Hepatocyte (in vitro differentiated cells): ENCODE data around the gene MICAL3.

Experiments used
- CTCF ChIP-seq: fragments of 200-600 bp; sonication (generic); IDR thresholded peaks from 2 replicates; pipeline ENCODE4 v1.5.1; 2016; ENCODE audit warnings: antibody characterized with exemption, mild to moderate bottlenecking; ENCODE audit not compliant: poor library complexity
- EZH2 ChIP-seq: fragments of 200-600 bp; sonication (generic); IDR thresholded peaks from 2 replicates; pipeline ENCODE4 v1.6.1; 2016; ENCODE audit warnings: antibody characterized with exemption, mild to moderate bottlenecking, borderline replicate concordance

DNA sequence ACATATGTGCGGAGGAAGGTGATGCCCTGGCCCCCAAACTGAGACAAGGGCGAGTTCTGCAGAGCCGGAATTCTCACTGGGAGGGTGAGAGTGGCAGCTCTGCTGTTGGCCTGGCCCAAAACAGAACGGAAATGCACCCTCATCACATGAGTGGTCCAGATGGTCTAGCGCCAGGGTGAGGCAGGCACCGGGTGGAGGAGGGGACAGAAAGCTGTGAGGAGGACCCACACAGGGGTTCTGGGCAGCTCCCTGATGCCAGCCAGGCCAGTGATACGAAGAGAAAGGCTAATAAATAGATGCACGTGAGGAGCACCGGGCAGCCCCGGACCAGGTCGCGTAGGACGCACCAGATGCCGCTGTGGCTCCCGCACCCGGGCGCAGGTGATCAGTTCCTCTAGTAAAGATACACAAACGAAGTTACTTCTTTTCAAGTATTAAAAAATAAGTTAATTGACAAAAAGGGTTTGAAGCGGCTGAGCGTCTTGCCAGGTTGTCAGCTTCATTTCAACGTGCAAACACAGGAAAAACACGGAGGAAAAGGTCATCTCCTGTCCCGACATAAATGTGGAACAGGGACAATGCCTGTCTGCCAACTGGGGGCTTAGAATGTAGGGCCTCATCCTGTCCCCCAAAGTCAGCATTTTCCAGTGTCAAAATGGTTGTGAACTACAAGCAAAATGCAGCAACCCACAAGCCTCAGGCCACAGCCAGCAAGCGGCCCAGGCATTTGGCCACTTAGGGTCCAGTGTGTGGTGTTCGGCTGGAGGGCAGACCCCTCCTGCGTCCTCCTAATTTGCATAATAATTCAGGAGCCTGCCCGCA lies 234.8 kb downstream of the MICAL3 start:
- TF ChIP-seq CTCF (no peak), EZH2 (no peak)
